GM11168 (cell line): Measurements from ENCODE around the gene COL1A2.

Source experiments
- in situ Hi-C: fragments of 300-500 bp; cut with MboI; formaldehyde crosslinking; loops from one replicate; pipeline ENCODE4 v1.12.0; 2022; ENCODE audit warnings: low sequenced_read_pairs; ENCODE audit not compliant: unreplicated experiment

The COL1A2 gene

GRCh38 chr7:94394437-94395140 is at the start of gene COL1A2:
COL1A2 (plus strand) TSS chr7:94394895; CDS start chr7:94395032, 137 bp downstream.
- in situ Hi-C loops: loop anchor here (25.0 kb wide), 2 partner anchors 307 to 482 kb away; partner anchors contain the start of genes GNG11 and GNGT1

DNA sequence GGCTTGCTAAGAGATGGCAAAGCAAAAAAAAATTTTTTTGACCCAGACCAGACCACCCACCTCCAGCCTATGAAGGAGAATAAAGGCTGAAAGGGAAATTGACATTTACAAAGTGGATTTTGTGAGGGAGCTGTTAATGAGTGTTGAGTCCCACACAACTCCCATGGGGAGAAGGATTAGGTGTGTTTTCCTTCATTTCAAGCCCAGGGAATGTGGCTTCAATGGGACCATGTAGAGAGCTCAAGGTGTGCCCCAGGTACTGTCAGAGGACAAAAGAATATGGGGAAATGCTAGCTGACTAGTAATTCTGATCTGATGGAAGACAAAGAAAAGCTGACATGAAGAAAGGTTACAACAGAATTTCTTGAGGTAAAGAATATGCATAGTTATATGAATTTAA is 48.8 kb upstream of the COL1A2 start:
- in situ Hi-C loops: no loop called here

GRCh38 chr7:94348142-94348541 is 46.6 kb upstream of the COL1A2 start:
- in situ Hi-C loops: no loop called here

DNA sequence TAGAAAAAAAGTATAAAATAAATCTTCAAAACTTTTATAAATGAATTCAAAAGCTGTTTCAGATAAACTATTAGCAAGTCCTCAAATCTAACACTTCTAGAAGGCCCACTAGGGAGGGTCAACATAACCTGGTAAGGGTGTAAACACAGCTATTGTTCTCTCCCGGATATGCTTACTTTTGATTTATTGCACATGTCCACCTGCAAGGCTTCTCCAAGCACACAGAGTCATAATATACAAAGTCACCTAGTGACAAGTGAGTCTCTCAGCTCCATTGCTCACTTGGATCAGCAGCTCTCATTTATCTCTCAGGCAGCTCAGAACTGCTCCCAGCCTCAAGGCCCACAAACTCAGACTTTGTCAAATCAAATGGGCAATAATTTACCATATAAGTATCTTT is 44.0 kb upstream of the COL1A2 start:
- in situ Hi-C loops: no loop called here

DNA sequence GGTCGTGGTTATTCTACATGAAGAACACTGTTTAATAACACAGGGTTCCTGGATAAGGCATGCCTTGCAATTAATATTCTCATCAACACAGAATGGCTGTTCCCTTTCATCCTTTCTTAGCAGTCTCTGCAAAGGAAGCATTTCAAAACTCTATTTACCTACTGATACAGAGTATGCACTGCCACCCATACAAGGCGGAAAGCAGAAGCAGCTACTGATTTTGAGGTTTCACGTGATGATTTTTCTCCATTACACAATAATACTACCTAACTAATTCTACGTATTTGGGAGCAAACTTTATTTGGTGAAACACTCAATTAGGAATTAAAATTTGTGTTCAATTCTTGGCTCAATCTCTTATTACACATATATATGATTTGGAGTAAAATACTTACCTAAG is 43.0 kb upstream of the COL1A2 start:
- in situ Hi-C loops: no loop called here

DNA sequence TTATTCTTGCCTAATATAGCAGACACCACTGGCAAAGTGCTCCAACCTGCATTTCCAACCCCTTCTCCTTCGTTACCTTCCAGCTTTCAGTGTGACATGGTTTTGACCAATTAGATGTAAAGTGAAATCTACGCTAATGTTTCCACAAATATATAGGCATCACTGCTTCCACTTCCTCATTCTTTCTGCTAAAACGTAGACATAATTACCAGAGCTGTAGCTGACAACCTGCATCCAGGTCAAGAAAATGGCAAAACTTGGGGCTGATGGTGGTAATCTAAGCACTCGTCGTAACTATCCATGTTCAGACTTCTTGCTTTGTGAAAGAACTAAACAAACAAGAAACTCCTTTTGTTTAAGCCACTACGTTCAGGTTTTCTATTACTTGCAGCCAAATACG is 41.8 kb upstream of the COL1A2 start:
- in situ Hi-C loops: no loop called here

DNA sequence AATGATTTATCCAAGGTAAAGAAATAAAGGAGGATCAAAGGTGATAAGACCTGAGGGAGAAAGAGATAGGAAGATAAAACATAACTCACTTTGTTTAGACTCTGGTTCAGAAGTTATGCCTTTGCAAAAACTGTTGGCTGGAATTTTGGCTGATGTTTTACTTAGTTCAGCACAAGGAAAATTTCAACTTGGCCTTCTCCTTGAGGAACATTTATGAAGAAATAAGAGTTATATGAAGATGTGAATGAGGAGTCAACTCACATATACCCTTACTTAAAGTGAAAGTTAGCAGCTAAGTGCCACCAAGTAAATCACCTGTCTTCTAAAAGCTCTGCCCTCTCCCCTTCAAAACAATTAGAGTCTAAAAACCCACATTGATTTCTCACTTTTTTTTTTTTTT is 39.7 kb upstream of the COL1A2 start:
- in situ Hi-C loops: no loop called here

DNA sequence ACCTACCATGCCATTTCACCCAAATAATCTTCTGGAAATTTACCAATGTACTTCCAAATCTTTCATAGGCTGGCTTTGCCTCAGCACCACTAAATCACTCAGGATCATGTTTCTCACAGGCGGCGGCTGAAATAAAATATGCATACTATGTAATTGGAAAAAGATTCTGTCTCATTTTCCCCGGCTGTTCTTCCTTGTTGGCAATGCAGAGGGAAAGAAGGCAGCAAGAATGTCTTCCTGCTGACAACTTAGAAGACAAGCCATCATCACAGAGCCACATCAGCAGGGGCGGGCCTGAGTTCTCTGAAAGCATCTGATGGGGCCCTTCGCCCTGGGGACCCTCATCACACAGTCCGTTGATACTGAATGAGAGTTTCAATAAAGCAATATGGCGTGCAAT is 39.2 kb upstream of the COL1A2 start:
- in situ Hi-C loops: no loop called here

- in situ Hi-C loops: no loop called here
Observed at GRCh38 chr7:94357076-94357475, 37.6 kb upstream of the COL1A2 start.

DNA sequence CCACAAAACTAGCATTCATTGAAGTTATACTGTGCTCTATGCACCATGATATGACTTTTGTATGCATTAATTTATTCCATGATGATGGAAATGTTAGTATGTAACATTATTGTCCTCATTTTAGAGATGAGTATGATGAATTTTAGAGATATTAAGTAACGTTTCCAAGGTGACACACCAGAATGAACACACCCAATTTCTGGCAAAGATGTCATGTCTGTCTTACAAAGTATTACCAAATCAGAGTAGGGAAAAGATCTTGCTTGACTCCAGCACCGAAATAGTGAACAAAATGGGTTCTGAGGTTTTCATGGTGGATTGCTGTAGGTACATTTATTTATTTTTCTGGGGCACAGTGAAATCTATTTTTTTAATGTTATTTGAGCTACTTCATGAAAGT is 33.8 kb upstream of the COL1A2 start:
- in situ Hi-C loops: no loop called here

DNA sequence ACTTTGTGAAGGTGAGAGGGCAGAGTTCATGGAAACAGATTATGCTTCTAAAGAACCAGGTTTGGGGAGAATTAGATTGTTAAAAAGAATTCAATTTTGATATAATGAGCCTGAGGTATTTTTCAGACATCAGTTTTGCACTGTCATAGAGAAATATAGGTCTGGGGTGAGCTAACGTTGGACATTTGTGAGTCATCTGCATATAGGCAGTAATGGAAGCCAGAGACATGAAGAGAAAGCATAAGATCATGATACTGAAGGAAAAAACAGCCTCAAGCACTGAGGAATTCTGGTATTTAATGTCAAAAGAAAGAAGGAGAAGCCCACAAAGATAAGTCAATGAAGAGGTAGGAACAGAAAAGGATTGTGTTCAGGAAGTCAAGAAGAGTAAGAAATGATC is 32.4 kb upstream of the COL1A2 start:
- in situ Hi-C loops: no loop called here

DNA sequence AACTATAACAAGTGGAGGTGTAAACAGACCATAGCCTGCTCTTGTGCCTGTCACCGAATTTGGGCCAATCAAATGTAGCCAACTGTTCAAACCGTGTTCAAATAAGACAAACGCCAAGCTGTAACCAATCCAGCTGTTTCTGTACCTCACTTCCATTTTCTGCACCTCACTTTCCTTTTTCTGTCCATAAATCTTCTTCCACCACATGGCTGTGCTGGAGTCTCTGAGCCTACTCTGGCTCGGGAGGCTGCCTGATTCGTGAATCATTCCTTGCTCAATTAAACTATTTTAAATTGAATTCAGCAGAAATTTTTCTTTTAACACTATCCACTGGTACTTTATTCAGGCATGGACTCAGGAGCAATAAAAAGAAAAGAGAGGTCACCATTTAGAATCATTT is 29.9 kb upstream of the COL1A2 start:
- in situ Hi-C loops: no loop called here

GRCh38 chr7:94366163-94366562 is 28.5 kb upstream of the COL1A2 start:
- in situ Hi-C loops: no loop called here

DNA sequence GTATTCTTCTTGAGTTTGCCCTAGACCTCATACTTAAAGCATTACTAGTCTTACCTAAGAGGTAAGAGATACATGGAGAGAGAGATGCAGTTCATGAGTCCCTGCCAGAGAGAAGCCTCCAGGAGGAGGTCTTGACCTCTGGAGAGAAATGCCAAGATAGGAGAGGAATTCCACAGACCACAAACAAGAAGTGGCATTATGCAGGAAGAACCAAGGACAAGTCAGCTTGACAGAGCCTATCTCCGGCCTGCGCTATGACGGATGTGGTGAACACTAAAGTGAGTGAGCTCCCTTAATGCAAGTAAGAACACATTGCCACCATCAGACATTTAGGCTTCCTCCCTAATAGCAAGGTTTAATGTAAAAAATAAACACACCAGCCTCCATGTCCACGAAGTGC is 27.9 kb upstream of the COL1A2 start:
- in situ Hi-C loops: no loop called here

- in situ Hi-C loops: no loop called here
Observed at GRCh38 chr7:94367949-94368348, 26.7 kb upstream of the COL1A2 start.

GRCh38 chr7:94368371-94368791 is 26.3 kb upstream of the COL1A2 start:
- in situ Hi-C loops: no loop called here

GRCh38 chr7:94374231-94374630 is 20.5 kb upstream of the COL1A2 start:
- in situ Hi-C loops: no loop called here

DNA sequence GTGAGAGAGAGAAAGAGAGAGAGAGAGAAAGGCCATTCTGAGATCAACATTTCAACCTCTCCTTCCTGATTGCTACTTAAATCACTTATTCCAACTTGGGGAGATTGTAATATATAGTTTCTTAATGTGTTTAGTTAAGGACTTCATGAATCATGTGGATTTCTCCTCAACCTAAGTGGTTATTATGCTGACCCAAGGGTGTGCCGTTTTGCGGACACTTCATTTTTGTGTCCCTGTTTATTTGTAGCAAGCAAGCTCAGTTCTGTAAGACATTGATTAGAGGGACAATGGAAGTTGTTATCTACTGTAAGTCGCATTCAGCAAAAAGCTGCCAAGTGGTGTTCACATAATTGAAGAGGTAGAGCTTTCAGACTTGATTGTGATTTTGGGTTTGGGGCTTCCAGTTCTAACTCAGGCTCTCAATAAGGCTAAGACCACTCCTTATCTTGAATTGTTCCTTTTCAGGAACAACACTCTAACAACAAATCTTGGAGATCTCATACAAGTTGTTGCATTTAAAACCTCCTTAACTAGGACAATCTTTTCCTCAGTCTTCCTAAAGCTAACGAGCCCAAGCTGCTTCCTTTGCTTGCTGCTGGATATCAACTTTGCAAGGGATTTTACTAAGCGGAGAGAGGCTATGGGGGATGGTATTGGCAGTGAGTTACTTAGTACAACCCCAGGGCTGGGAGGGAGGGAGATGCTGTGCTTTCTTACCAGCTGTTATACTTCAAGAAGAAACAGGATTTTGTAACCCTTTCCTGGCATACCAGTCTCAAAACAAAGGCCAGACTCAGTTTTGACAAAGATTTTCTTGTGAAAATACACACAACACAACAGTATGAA is 19.8 kb upstream of the COL1A2 start:
- in situ Hi-C loops: loop anchor here (25.0 kb wide), 2 partner anchors 288 to 463 kb away; partner anchors contain the start of genes GNG11 and GNGT1

DNA sequence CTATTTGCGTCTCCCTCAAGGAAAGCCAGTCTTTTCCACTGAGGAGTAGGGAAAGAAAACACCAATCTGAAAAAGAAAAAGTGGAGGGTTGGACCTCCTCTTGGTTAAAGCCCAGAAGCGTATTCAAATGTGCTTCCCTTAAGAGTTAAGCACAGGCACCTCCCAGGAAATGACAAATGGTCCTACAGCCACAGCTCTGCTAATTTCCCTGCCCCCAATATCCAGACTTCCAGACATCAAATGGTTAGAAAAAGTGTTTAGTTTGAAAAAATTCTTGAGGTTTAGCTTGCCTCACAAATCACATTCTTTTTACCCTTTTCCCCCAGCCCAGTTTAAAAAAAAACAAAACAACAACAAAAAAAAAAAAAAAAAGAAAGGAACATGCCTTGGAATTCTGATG is 19.0 kb upstream of the COL1A2 start:
- in situ Hi-C loops: loop anchor here (25.0 kb wide), 2 partner anchors 288 to 463 kb away; partner anchors contain the start of genes GNG11 and GNGT1

DNA sequence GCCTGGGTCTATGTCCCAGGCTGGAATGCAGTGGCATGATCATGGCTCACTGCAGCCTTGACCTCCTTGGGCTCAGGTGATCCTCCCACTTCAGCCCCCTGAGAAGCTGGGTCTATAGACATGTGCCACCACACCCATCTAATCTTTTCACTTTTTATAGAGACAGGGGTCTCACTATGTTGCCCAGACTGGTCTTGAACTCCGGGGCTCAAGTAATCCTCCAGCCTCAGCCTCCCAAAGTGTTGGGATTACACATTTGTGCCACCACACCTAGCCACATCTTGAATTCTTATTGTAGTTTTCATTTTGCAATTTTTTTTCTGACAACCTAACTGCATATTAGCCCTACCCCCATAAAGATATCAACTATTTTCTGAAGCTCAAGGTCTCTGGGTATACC is 18.4 kb upstream of the COL1A2 start:
- in situ Hi-C loops: loop anchor here (25.0 kb wide), 2 partner anchors 289 to 464 kb away; partner anchors contain the start of genes GNG11 and GNGT1

DNA sequence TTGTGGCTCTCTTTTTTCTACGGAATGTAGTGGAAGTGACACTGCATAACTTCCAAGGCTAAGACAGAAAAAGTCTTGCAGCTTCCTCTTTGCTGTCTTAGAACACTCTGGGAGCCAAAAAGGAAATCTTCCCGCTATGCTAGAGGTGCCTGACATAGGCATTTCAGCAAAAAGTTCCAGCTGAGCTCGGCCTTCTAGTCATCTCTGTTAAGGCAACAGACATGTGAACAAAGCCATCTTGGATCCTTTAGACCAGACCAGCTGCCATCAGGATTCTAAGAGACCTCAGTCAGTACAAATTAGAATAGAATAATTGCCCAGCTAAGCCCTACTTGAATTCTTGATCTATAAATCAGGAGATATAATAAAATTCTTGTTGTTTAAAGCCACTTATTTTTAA is 16.3 kb upstream of the COL1A2 start:
- in situ Hi-C loops: loop anchor here (25.0 kb wide), 2 partner anchors 291 to 466 kb away; partner anchors contain the start of genes GNG11 and GNGT1
